Skeletal muscle satellite cell (primary cell): ENCODE data around the gene SPAG6.

Experiments
- H3K27me3 ChIP-seq: 2 replicates; pipeline ENCODE4 v1.7.0; 2013; ENCODE audit warnings: low read length; ENCODE audit not compliant: control insufficient read depth, insufficient read depth
- H3K36me3 ChIP-seq: 2 replicates; pipeline ENCODE4 v1.7.0; 2013; ENCODE audit warnings: mild to moderate bottlenecking, control low read depth, low read length; ENCODE audit not compliant: insufficient read depth
- H3K4me1 ChIP-seq: 2 replicates; pipeline ENCODE4 v1.7.0; 2013; ENCODE audit warnings: low read length; ENCODE audit not compliant: control insufficient read depth, insufficient read depth
- H3K4me2 ChIP-seq: 2 replicates; pipeline ENCODE4 v1.7.0; 2013; ENCODE audit warnings: mild to moderate bottlenecking, low read length
- H3K4me3 ChIP-seq: 2 replicates; pipeline ENCODE4 v1.7.0; 2013; ENCODE audit warnings: low read length
- H3K9ac ChIP-seq: 2 replicates; pipeline ENCODE4 v1.7.0; 2013; ENCODE audit warnings: mild to moderate bottlenecking, low read depth, low read length, moderate library complexity
- H3K9me3 ChIP-seq: replicated peaks from 2 replicates; pipeline ENCODE4 v1.7.0; 2013; ENCODE audit warnings: mild to moderate bottlenecking, control low read depth, low read length

The SPAG6 gene

DNA sequence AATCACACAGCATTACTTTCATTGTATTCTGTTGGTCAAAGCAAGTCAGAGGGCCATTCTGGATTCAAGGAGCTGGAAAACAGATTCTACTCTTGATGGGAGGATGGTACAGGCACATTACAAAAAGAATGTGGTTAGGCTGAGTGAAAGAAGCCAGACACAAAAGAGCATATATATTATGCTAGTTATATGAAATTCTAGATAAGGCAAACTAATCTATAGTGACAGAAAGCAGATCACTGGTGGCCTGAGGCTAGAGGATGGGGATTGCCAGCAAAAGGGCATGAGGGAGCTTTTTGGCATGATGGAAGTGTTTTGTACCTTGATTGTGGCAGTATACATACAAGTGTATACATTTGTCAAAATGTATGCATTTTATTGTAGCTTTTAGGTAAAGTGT is 96.8 kb downstream of the SPAG6 start:
- H3K27me3 ChIP-seq, result no peaks in the 10 kb centered on the region
- H3K36me3 ChIP-seq, result no peaks in the 10 kb centered on the region
- no peak overlapping the region for H3K9ac ChIP-seq
- H3K9me3 ChIP-seq, result no peaks in the 10 kb centered on the region
- H3K4me1 ChIP-seq, result peaks cover 10% of the 10 kb centered on the region
- H3K4me2 ChIP-seq, result no peak overlapping the region
- no peak overlapping the region for H3K4me3 ChIP-seq

DNA sequence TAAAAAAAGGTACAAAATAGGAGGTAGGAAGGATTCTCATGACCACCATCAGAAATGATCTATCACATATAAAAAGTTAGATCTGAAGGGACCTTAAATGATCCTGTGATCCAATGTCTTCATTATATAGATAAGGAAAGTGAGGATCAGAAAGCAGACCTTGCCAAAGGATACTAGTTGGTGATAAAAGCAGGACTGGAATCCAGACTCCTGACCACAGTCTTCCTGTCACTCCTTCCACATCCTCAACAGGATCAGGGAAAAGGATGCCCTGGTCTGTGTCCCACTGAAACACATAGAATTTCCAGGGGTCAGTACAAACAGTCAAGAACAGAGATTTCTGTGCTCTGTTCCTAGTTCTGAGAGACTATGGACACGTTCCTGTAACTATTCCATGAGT is 97.2 kb downstream of the SPAG6 start:
- Histone ChIP-seq H3K27me3 (no peaks in the 10 kb centered on the region), H3K9ac (no peak overlapping the region), H3K4me3 (no peak overlapping the region), H3K4me1 (peaks cover 10% of the 10 kb centered on the region), H3K36me3 (no peaks in the 10 kb centered on the region), H3K9me3 (no peaks in the 10 kb centered on the region), H3K4me2 (no peak overlapping the region)

DNA sequence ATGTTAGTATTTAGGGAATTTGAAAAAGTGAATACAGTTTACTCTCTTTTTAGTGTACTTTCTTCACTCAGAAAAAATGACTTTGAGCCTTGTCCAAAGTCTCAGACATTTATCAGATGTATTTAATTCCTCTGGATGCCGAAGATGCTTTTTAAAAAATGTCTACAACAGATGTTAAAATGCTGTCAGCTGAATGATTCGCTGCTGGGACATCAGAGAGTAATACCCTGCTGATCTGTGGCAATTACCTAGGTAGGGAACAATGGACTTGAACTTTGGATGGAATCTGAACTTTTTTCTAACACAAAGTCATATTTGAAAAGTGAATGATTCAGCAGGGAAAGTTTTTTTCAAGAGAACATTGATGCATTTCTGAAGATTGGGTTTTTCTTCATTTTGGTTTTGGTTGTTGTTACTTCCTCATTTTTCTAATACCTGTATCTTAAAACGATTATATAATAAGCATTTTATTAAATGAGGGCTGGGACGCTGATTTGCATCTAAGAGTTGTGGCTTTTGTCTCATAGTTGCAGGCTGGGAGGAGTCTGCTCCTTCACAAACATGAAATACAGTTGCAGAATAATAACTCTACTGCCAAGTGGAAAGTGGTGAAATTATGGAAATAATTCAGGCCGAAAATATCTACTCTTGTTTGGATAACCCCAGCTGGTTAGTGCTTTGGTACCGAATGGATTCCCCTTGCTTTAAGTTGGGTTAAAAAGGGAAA is 98.0 kb downstream of the SPAG6 start:
- no peak overlapping the region for H3K9ac ChIP-seq
- no peak overlapping the region for H3K4me3 ChIP-seq
- H3K4me1 ChIP-seq, result peaks cover 1% of the 10 kb centered on the region
- no peak overlapping the region for H3K4me2 ChIP-seq
- no peaks in the 10 kb centered on the region for H3K9me3 ChIP-seq
- H3K36me3 ChIP-seq, result no peaks in the 10 kb centered on the region
- H3K27me3 ChIP-seq, result no peaks in the 10 kb centered on the region

DNA sequence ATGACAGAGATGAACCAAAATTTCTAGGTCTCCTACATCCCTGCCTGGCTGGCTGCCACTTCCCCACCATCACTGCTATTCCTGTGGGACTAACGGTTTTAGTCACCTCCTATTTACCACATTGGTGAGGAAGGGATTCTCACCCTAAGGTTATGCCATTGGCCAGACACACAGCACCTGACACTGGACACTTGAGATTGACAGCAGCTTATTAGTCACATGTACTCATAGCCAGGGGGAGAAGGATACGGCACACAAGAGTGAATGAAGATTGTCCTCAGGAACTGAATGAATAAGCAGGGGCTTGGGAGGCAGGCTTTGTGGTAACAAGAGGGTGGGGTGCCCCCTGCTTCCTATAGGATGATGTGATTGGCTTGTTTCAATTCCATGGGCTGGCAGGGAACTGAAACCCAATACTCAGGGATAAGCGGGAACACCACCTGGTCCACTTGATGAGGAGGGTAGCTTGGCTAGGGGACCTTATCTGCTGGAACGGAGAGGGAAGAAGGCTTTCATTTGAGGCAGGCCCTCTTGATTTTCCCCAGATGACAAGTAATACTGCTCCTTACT is 99.0 kb downstream of the SPAG6 start:
- H3K27me3 ChIP-seq, result no peaks in the 10 kb centered on the region
- no peak overlapping the region for H3K4me3 ChIP-seq
- no peaks in the 10 kb centered on the region for H3K36me3 ChIP-seq
- H3K9ac ChIP-seq, result no peak overlapping the region
- H3K4me2 ChIP-seq, result no peak overlapping the region
- no peaks in the 10 kb centered on the region for H3K9me3 ChIP-seq
- H3K4me1 ChIP-seq, result no peaks in the 10 kb centered on the region

DNA sequence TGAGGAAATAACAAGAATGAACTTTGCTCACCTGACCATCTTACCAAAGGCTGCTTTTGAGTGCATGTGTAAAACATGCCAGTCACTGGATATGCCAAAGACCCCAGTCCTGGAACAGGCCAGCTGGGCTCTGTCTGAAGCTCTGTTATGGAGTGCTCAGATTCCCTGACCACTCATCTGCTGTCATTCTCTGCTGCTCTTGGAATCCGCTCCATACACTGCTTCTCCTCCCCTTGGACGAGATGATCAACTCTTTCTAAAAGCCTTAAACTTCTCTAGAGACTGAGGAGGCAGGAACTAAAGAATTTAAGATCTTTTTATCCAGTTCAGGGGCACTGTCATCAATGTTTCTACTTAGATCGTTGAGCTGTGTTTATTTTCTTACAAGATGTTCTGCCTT is 100.2 kb downstream of the SPAG6 start:
- Histone ChIP-seq H3K4me2 (no peak overlapping the region), H3K9me3 (no peaks in the 10 kb centered on the region), H3K27me3 (no peaks in the 10 kb centered on the region), H3K4me1 (no peaks in the 10 kb centered on the region), H3K4me3 (no peak overlapping the region), H3K36me3 (no peaks in the 10 kb centered on the region), H3K9ac (no peak overlapping the region)

DNA sequence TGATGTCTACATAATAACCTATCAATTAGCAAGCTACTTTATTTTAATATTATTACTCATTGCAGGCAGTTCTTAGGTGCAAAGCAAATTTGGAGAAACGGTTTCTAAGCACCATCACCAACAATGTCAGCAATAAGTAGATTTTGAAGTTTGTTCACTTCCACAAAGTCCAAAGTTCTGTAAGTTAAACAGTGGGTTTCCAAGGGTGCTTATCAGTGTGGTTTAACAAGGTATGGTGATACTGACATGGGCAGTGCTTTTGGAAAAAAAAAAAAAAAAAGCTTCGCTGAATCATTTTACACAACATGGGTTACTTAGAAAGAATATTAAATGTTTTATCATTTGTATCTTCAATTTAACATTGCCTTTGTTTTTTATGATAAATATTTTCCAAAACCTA is 101.8 kb downstream of the SPAG6 start:
- no peak overlapping the region for H3K9ac ChIP-seq
- no peak overlapping the region for H3K4me2 ChIP-seq
- no peaks in the 10 kb centered on the region for H3K4me1 ChIP-seq
- no peak overlapping the region for H3K4me3 ChIP-seq
- H3K9me3 ChIP-seq, result no peaks in the 10 kb centered on the region
- H3K36me3 ChIP-seq, result no peaks in the 10 kb centered on the region
- H3K27me3 ChIP-seq, result no peaks in the 10 kb centered on the region

DNA sequence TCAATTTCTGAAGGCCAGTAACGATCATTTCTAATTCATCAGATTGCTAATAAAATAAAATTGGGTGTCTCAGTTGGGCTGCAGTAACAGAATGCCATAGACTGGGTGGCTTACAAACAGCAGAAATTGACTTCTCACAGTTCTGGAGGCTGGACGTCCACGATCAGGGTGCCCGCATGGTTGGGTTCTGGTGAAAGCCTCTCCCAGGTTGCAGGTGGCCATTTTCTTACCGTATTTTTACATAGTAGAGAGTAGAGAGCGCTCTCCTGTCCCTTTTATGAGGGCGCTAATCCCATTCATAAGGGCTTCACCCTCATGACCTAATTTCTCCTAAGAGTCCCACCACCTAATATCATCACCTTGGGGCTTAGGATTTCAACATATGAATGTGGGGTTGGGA is 106.0 kb downstream of the SPAG6 start:
- Histone ChIP-seq H3K4me2 (no peak overlapping the region), H3K9me3 (no peaks in the 10 kb centered on the region), H3K4me1 (peaks cover 4% of the 10 kb centered on the region), H3K9ac (no peak overlapping the region), H3K36me3 (no peaks in the 10 kb centered on the region), H3K4me3 (no peak overlapping the region), H3K27me3 (no peaks in the 10 kb centered on the region)

DNA sequence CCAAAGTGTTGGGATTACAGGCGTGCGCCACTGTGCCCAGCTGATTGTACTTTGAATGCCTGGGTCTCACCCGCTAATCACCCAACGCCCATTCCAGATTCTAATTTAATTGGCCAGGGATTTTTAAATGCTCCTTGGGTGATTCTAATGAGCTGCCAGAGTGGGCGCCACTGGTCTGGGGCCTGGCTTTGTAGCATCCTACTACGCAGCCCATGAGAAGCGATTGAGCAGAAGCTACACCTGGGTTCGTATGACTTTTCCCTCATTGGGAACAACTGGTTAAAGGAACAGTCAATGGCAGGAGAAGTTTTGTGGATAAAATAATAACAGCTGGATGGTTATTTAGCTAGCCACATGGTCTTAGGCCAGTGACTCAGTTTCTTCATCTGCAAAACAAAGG is 108.0 kb downstream of the SPAG6 start:
- H3K9ac ChIP-seq, result no peak overlapping the region
- H3K36me3 ChIP-seq, result no peaks in the 10 kb centered on the region
- H3K9me3 ChIP-seq, result no peaks in the 10 kb centered on the region
- no peak overlapping the region for H3K4me3 ChIP-seq
- peaks cover 4% of the 10 kb centered on the region for H3K4me1 ChIP-seq
- H3K27me3 ChIP-seq, result no peaks in the 10 kb centered on the region
- no peak overlapping the region for H3K4me2 ChIP-seq

DNA sequence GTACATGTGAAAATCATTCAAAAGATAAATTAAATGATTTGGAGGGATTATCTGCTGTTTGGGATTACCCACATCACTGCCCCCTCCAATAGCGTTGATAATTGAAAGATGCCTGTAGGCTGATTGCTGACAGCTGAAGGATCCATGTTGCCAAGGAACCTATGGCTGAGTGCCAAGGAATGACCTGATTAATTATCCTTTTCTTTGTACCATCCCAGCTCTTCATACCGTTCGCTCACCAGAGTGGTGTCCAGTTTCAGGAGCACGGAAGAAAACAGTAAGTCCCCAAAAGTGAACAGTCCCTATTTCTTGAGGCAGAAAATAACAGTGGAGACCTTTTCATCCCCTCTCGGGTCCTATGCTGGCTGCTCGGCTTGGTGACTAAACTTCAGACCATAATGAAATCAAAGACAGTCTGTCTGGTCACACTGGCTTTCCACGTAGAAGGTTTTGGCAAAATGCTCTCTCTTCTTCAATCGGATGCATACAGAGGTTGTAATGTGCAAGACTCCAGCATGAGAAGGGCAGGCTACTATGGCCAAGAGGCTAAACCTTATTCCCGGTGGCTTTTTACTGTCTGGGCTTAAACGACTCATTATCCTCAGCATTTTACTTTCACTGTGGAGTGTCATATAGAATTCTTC is 108.8 kb downstream of the SPAG6 start:
- Histone ChIP-seq H3K9me3 (no peaks in the 10 kb centered on the region), H3K4me2 (peak overlapping the region; percentile 53), H3K9ac (no peak overlapping the region), H3K4me1 (peaks cover 4% of the 10 kb centered on the region), H3K4me3 (no peak overlapping the region), H3K27me3 (no peaks in the 10 kb centered on the region), H3K36me3 (no peaks in the 10 kb centered on the region)

DNA sequence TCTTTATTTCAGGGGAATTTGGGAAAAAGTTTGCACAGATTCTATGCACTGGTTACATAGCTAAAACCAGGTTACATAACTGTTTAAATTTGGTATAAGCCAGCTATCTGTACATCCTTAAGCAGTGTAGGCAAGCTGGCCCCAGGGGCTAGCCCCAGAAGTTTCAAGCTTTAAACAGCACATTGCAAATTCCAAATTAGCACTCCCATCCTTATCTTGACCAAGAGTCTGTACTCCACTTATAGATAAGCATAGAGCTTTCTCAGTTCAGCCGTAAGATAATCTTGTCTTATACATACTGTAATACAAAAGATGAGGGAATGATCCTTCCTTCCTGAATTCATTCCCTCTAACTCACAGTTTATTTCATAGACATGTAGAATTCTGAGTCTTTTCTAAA is 109.3 kb downstream of the SPAG6 start:
- no peak overlapping the region for H3K9ac ChIP-seq
- H3K27me3 ChIP-seq, result no peaks in the 10 kb centered on the region
- peaks cover 4% of the 10 kb centered on the region for H3K4me1 ChIP-seq
- H3K4me3 ChIP-seq, result no peak overlapping the region
- no peaks in the 10 kb centered on the region for H3K9me3 ChIP-seq
- no peaks in the 10 kb centered on the region for H3K36me3 ChIP-seq
- H3K4me2 ChIP-seq, result no peak overlapping the region

DNA sequence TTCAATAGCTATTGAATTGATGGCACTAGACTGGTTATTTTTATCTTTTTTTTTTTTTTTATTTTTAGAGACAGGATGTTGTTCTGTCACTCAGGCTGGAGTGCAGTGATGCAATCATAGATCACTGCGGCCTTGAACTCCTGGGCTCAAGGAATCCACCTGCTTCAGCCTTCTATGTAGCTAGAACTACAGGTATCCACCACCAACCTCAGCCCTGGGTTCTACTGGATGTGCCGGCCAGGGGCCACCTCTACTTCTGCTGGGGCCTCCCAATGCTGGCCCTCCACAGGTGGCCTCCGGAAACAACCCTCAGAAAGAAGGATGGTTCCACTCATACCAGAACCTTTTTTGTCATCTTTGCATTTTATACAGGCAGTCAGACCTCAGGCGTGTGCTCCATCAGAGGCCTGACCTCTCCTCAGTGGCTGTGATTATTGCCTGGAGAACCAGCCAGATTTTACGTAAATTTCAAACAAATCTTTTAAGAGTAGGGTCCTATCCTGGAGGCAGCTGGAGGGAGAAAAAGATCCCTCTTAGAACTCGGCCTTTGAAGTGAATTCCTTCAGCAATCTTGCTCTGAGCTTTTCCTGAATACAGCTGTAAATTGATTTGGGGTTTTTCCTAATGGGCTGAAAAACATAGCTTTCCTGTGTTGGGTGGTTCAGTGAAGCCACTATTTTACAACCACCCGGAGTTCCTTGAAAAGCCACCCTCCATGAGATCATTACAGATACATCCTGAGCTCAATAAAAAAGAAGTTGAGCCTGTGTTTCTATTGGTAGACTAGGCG is 110.0 kb downstream of the SPAG6 start:
- Histone ChIP-seq H3K4me3 (no peak overlapping the region), H3K4me1 (peaks cover 4% of the 10 kb centered on the region), H3K9me3 (no peaks in the 10 kb centered on the region), H3K27me3 (no peaks in the 10 kb centered on the region), H3K9ac (no peak overlapping the region), H3K36me3 (no peaks in the 10 kb centered on the region), H3K4me2 (no peak overlapping the region)
